ENCODE measurements around the gene JPH3.

The JPH3 gene

GRCh38 chr16:87744750-87745514 lies 142.6 kb downstream of the JPH3 start:
- DNase-seq = no peak

GRCh38 chr16:87746178-87746577 lies 143.9 kb downstream of the JPH3 start:
- no peak for DNase-seq

Measured in MV-4-11 (cell line).